Suppressor macrophage treated with lipopolysaccharide for 4 hours (primary cell): ENCODE data around the gene RGPD6.
"Not testable (repeated sequence)": the region's sequence is repeated elsewhere in the genome, so short reads cannot be mapped to it uniquely, and the experiment has no call there.

ENCODE experiments used
- DNase-seq: peaks from one replicate; pipeline ENCODE4 v3.0.0-alpha.2; 2020

The RGPD6 gene

DNA sequence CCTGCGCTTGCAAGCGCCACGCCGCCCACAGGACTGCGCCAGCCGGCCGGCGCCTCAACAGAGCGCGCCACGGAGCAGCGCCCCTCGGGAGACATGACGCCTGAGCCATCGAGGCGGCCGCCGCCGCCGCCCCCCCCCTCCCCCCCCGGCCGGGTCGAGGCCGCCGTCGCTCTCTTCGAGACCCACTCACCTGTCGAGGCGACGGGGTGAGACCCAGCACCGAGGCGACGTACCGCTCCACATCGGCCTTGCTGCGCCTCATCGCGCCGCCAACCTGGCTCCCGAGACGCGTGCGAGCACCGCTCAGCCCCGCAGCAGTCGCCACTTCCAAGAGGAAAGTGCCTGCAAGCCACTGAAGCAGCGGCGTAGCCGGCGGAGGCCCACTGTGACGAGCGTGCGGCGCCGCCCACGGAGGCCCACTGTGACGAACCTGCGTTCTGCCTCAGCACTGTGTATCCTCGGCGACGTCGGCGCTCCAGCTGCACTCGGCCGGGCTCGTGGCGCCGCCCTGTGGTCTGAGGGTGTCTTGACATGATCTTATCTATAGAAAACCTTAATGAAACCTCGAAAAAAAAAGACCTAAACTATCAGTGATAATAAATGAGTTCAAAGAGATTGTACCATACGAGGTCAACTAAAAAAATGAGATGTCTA lies at the start of gene RGPD6:
RGPD6 (minus strand) TSS at position 460 of the 654 bp plus-strand sequence; CDS start at position 262, 198 bp downstream.
- not testable (repeated sequence) for DNase-seq

DNA sequence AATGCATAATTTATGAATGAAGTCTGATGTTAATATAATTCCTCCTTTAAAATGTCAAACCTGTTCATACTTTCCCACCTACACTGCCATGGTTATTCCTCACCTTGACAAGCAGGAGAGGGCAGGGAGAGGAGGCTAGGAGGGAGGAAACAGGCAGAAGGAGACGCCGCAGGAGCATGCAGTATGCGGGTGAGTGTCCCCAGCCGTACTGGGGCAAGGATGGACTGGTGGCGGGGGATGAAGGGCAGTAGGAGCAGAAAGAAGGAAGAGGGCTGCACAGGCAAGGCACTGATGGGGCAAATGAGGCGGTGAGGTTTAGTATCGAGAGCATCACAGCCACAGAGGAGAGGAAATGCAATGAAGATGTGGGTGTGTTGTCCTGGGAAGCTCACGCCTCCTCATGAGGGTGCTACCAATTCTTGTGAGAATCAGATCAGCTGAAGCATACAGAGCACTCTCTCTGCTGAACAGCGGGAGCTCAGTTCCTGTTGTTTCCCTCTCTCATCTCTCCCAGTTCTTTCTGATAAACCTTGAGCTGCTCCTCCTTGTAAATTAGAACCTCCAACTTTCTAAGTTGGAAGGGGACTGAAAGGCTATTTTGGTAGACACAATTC lies 42.4 kb upstream of the RGPD6 start:
- not testable (repeated sequence) for DNase-seq

DNA sequence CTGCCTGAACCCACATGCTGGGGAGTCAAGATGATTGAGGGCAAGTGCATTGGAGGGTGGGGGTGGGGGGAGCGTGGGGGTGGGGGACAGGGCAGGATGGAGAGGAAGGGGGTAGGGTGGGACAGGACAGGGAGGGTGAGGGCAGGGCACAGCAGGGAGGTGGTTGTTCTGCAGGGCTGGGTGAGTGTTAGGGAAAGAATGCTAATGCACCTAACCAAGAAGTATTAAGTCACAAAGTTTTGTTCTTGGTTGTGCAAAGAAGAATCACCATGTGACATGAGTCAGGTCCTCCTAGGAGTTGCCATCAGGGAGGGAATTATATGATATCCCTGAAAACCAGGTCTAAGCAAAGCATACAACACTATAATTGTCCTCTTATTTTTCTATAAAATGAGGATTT lies 36.9 kb upstream of the RGPD6 start:
- not testable (repeated sequence) for DNase-seq

DNA sequence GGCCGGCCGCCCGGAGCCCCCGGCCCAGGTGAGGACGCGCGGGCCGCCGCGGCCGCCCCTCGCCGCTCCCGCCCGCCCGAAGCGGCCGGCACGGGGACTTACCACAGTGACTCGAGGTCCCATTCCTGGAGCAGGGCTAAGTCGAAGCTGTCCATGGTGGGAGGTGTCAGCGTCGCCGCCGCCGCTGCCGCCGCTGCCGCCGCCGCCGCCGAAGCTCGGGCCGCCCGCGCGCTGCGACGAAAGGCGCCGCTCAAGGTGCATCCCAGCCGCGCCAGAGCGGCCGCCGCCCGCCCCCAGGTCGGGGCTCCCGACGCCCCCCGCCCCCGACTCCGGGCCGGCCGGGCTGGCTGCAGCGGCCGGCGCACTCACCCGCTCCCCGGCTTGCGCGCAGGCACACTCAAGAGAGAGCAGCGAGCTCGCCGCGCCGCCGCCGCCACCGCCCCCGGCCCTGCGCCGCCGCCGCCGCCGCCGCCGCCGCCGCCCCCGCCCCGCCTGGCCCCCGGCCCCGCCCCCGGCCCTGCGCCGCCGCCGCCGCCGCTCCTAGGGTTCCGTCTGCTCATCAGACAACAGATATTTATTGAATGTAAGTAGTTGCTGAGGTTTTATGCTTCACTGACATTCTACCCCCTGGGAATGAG lies 33.7 kb upstream of the RGPD6 start:
- DNase-seq, result not testable (repeated sequence)

DNA sequence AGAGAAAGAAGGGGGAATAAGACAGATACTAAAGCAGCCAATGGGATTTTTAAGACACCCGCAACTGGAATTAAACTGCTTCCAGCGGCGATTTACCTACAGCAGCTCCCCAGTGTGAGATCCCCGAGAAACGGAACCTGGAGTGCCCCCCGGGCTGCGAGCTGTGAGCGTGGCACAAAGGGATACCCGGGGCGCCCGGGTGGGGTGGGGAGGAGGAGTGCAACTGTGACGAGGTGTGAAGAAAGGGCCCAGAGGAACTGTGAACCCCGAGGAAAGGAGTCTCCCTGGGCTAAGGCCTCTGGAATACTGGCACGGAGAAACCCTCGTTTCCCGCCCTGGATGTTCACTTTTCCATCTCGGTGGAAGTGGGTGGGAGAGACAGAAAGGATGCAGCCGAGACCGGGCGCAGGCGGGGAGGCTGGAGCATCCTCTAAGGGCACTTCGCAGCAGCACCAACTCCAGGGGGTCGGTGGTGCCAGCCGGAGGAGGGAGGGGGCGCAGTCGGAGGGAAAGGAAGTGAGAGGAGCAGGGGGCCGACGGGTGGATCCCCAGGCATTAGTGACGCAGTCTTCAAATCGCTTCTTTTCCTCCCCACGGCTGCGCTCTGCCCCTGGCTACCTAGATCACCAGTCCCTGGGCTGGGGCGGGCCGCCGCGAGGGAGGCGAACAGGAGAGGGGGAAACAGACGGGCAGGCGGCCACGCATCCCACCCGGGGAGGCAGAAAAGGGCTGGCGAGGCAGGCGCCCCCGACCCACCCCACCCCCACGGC lies 33.0 kb upstream of the RGPD6 start:
- DNase-seq, result not testable (repeated sequence)

DNA sequence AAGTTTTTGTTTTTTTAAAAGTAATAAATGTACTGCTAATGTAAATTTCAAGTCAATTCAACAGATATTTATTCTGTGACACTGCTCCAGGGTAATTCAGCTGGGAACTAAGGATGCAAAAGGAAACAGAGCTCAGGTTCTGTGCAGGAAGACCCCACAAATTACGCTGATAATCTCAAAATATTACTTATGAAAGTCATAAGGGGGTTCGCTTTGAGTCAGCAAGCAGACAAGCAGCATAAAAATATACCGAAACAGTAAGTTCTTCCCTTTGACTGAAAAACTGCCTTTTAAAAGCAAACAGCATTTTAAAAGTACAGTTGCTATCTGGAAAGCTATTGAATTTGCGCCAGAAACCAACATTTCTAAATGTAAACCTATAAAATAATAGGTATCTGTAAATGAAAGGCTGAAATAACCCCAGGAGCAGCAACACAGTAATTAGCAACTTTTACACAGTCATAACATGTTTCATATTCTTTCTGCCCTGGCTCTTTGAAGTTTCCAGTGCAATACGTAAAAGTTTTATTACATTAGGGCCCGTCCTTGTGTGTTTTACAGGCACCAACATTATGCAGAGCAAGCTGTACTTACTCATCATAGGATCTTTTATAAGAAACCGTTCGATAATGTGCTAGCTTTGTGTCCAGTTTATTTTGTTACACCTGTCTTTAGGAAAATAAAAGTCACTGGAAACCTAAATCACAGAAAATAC lies 31.9 kb upstream of the RGPD6 start:
- not testable (repeated sequence) for DNase-seq

DNA sequence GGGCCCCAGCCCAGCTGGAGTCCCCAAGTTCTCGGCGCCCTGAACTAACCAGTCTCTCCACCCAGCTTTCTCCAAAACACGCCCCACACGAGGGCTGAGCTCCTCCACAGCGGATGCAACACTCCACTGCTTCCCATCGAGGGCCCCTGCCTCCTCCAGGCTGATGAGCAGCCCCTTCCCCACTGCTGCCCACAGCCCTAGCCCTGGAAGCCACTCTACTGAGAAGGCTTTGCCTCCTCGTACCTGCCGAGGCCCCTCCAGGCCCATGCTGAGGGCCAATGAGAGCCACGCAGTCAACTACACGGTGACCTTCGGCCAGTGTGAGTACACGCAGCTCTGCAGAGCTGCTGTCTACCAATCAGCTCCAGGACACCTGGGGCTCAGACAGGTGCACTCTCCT lies 28.0 kb upstream of the RGPD6 start:
- not testable (repeated sequence) for DNase-seq

DNA sequence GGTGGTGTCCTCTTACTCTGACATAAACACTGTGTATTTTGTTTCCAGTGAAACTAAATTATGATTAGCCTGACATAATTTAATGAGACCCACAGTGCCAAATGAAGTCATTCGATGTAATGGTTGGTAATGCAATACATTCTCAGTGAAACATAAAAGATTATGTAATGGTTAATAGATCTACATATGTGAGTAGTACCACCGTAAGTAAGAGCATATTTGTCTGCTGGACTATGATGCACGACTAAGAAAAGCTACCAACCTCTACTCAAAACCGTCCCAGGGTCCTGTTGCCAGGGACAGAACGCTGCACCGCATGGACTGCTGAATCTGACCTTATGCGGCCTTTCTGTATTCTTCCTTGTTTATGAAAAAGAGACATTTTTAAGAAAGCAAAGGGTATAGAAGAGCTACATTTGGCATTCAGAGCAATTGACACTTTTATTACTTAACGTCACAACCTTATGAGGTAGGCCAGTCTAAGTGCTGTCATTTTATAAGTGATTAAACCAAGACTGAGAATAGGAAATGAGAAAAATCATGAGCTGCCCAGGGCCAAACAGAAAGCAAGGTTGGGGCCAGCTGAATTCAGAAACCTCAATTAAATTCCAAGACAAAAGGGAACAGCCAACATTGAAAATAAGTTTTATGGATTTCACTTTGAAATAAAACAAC lies 27.0 kb upstream of the RGPD6 start:
- not testable (repeated sequence) for DNase-seq

DNA sequence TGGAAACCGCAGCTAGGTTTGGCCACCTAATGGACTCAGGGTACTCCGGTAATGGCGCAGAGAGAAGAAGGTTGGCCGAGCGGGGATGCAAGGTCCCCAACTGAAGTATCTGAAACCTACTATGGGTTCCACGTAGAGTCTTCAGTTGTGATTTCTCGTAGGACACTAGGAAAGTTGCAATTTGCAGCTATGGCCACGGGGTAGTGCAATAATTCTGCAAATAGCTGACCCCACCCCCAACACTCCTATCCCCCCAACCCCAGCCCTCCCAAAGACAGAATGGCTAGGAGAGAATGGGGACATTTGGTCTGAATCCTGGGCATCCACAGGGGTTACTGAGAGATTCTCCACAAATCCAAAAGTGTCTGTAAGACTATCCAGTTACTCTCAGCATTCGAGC lies 25.1 kb upstream of the RGPD6 start:
- not testable (repeated sequence) for DNase-seq

DNA sequence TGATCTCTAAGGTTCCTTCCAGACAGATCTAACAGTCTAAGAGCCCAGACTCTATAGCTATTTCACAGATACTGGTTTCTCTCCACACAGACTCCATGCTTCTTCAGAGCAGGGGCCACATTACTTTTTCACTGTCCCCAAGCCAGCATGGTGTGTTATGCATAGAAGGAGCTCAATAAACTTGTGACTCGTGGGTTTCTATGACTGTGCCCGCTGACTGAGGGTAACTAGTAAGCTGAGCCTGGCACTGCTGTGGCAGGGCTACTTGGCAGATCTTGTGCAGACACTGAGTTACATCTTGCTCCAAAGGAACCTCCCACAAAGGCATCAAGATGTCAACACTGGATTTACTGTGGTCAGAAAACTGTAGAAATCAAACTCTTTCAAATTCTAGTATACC lies 15.0 kb upstream of the RGPD6 start:
- not testable (repeated sequence) for DNase-seq

DNA sequence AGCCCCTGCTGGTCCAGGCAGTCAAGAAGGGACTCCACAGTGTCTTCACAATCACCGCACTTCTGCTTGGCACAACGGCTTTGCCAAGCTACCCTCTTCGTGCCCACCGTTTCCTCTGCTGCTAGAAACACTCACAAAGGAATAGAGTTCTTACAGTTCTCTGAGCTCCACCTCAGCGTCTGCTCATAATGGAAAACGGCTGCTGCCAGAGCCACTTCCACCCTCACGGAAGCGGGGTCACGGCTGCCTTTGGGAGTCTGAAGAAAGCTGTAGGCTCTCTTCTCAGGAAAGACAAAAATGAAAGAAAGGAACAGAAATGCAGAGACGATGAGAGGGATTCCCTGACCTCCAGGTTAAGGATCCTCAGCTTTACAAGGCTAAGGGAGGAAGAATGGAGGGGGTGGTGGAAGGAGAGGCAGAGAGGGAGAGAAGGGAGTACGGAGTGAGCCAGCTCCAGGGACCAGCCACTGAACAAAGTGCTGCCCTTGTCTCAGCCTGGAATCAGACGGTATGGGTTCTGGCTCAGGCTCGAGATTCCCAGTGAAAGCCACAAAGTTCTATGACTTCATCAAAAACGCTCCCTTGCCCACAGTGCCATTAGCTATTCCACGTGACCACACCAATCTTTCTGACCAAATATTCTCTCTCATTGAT lies 12.8 kb upstream of the RGPD6 start:
- DNase-seq, result not testable (repeated sequence)

DNA sequence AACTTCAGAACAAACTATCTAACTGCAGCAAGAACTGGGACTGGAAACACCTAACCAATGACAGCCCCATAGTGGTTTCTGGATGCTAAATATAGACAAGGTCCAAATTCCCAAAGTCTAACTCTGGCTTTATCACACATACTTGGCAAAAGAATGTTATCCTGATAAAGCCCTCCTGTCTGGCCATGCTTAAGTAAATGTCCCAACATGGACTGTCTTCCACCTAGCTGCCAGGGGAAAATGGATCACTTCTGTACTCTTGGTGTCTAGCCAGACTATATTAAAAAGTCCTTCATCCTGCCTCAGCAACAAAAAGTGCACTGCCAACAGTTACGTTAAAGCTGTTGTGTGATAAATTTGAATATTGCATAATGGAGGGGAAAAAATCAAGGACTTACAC lies 11.5 kb upstream of the RGPD6 start:
- DNase-seq, result not testable (repeated sequence)

DNA sequence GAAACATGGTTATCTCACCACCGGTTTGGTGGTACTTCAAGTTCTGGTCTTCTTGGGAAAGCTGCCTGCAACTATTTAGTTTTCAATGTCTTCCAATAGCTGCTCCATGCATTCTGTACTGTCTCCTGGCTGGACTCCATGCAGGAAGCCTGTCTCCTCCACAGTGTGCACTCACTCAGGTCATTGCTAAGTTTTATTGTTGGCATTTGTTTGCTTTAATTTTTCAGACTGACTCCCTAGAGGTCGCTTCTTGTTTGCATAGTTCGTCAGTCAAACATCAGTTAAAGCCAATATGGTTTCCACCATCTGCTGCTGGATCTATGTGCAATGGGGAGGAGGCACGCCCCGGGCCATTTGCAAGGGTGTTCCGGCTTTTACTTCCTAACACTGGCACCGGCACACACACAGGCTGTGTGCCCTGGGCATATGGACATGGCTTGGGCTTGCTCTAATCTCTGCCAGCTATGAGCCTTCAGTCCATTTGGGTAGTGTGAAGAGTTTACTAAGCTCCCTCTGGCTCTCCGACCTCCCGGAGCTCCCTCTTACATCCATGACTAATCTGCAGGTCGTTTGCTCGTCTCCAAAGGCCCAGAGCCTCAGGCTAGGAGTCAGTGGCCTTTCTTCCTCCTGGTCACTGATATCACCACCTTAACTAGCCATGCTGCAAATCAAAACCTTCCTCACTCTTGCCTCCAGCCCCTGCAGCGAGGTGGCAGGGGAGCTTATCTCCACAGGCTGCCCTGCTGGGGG lies 2.4 kb upstream of the RGPD6 start:
- DNase-seq, result not testable (repeated sequence)

DNA sequence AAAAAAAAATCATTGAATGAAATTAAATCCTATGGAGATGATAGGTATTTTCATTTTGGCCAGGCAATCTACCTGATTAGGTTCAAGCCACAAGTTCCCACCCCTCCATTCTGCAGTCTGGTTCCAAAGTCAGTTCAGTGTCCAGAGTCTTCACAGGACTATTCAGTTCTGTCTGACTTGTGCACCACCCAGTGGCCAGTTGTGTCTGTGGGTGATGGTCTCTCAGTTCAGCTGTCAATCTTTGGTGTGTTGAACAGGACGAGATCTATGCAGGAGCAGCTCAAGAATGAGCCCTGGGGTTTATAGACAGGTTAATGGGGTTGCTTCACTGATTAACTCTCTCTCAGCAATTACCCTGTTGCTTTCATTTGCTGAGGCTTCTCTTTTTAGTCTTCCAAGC lies 1.4 kb upstream of the RGPD6 start:
- DNase-seq, result not testable (repeated sequence)

DNA sequence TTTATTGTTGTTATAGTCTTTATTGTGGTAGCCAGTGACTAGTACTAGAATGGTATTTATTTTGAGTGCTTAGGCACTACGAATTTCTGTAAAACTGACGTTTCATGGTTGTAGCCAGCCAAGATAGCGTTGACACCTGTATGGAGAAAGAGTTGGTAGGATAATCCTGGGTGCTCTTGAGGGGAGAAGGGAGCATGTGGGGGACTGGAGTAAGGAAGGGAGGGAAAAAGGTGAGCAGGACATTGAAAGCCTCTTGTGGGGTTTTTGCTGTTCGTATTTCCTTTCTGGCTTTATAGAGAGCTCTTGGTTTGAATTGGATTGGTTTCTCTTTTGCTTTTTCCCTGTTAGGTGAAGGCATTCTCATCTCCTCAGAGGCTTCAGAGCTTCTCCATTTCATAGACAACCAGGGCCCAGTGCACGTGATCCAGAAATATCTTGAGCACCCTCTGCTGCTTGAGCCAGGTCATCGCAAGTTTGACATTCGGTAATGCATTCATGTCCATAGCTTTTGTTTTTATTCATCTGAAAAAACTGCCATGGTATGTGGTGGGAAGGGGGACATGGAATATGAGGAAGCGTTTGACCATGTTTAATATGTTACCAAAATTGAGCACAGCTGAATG lies 77.2 kb downstream of the RGPD6 start:
- not testable (repeated sequence) for DNase-seq

DNA sequence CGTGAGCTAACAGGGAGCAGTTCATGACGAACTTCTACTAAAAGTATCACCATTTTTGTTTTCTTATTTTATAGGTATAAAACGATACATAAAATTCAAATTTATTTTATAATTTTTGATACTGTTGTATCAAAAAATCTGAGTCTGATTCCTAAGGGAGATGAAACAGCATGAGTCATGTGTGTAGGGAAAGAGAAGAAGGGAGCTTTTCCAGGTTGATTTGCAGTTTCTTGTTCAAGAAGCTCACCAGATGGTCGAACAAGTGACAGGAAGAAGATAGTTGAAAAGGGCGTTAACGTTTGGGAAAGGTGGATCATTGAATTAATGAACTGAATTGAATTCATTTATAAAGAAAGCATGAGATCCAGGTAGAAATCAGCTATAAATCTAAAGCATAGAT lies 81.0 kb downstream of the RGPD6 start:
- DNase-seq, result not testable (repeated sequence)

DNA sequence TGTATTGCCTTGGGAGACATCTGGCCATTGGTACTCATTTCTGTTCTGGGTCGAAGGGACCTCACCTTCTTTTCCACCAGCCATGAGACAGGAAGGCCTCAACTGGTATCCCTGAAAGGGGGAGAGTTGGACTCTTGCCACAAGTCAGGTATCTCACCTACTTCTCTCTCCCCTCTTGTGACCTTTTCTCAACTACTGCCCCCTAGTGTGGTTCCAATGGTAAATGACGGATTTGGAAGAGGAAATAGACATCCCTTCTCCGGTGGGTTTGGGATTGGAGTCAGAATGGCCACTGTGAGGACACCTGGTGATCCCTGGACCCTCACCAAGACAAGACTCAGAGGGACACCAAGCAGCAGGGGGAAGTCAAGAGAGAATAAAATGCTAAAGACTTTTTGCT lies 82.5 kb downstream of the RGPD6 start:
- not testable (repeated sequence) for DNase-seq

DNA sequence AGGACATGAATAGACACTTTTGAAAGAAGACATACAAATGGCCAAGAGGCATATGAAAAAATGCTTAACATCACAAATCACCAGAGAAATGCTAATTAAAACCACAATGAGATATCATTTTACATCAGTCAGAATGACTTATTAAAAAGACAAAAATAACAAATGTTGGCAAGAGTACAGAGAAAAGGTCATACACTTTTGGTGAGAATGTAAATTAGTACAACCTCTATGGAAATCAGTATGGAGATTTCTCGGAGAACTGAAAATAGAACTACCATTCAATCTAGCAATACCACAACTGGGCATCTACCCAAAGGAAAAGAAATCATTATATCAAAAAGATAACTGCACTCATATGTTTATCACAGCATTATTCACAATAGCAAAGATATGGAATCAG lies 88.0 kb downstream of the RGPD6 start:
- DNase-seq, result not testable (repeated sequence)

DNA sequence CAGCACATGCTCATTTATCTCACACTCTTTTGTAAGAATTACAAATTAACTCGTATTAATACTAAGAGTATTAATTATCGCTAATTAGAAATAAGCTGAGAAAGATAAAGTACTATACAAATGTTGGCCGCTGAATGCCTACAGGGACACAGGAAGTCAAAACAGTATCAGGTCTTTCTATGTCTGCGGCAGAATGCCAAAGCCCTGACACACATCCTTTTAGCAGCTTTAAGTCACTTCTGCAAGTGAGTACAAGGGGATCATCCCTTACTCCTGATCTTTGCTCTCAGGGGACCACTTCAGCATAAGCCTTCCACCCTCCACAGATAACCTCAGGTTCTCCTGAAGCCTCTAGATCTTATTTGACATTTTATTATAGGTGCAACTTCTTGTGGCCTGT lies 94.3 kb downstream of the RGPD6 start:
- DNase-seq, result not testable (repeated sequence)

DNA sequence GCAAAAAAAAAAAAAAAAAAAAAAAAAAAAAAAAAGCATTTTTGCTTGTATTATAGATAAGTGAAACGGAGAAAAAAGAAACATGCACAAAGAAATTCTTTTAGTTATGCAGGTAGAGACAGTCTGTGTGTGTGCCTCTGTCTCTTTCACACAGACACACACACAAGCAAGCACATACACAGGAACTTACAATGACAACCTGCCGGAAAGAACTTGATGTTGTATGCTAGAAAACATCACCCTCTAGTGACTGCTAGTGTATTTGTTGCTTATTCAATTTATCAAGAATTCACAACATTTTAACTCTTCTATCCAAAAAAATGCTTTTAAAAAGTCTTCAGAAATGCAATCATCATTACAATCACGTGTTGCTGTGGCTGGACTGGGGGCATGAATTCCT lies 95.8 kb downstream of the RGPD6 start:
- DNase-seq, result not testable (repeated sequence)
